DMS79 (cell line): ENCODE data around the gene PPP3R1.

Experiments used
- DNase-seq: peaks from one replicate; lab custom pipeline; 2025; lab: John Stamatoyannopoulos, UW

PPP3R1 gene

GRCh38 chr2:68151037-68151436 lies 101.3 kb downstream of the PPP3R1 start:
- no peak for DNase-seq

GRCh38 chr2:68141875-68142274 lies 110.5 kb downstream of the PPP3R1 start:
- no peak for DNase-seq

GRCh38 chr2:68135448-68136320 lies 116.6 kb downstream of the PPP3R1 start:
- DNase-seq: no peak

- no peak for DNase-seq
These were observed 117.8 kb downstream of the PPP3R1 start for GRCh38 chr2:68134554-68134953.

- no peak for DNase-seq
These were observed 118.2 kb downstream of the PPP3R1 start for GRCh38 chr2:68134120-68134519.
